Esophagus squamous epithelium (tissue), 4 donors: Measurements from ENCODE around the gene MLPH.

Experiments used
- POLR2A ChIP-seq, 4 donors: fragments of 450-650 bp; IDR thresholded peaks; one replicate each; pipeline ENCODE4 v1.6.1; 2017; ENCODE audit warnings: antibody characterized with exemption in 4 of 4, mild to moderate bottlenecking in 4 of 4, moderate library complexity in 3 of 4
- TF ChIP-seq, protein P1 (sequence below), 6 experiments: fragments of 450-650 bp in 4 of 6; fragments of 200-600 bp in 2 of 6; sonication (generic) in 2 of 6; IDR thresholded peaks; one replicate each; pipeline ENCODE4 v1.5.1; 2016 to 2019; ENCODE audit warnings: antibody characterized with exemption in 6 of 6, mild to moderate bottlenecking in 4 of 6, moderate library complexity in 4 of 6

DNA sequence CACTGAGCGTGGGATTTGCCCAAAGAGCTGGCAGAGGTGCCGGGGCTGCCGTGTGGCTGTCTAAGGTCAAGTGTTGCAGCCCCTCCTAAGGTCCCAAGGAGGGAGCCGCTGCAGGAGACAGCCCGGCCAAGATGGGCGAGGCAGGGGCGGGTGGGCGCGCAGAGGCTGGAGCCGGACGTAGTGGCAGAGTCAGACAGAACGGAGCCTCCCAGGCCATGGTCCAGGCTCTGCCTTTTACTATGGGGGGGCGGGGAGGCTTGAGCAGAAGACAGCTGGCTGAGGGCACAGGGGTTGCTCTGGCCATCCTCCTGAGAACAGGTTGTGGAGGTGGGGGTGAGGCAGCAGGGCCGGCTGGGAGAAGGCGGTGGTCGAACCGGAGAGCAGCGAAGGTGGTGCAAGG, 51.9 kb downstream of the MLPH start:
- TF ChIP-seq, protein P1, sequence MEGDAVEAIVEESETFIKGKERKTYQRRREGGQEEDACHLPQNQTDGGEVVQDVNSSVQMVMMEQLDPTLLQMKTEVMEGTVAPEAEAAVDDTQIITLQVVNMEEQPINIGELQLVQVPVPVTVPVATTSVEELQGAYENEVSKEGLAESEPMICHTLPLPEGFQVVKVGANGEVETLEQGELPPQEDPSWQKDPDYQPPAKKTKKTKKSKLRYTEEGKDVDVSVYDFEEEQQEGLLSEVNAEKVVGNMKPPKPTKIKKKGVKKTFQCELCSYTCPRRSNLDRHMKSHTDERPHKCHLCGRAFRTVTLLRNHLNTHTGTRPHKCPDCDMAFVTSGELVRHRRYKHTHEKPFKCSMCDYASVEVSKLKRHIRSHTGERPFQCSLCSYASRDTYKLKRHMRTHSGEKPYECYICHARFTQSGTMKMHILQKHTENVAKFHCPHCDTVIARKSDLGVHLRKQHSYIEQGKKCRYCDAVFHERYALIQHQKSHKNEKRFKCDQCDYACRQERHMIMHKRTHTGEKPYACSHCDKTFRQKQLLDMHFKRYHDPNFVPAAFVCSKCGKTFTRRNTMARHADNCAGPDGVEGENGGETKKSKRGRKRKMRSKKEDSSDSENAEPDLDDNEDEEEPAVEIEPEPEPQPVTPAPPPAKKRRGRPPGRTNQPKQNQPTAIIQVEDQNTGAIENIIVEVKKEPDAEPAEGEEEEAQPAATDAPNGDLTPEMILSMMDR (IDR thresholded peaks at IDR 0.05), result no peak
- no peak for TF ChIP-seq POLR2A (IDR thresholded peaks at IDR 0.05)
